Measurements from ENCODE around the gene CDC34.
A peak's percentile ranks its signal among the peaks of the same experiment; 100 is the strongest.

Gene CDC34

GRCh38 chr19:572743-573518 lies 41.4 kb downstream of the CDC34 start:
- H3K9me3 ChIP-seq (ENCODE audit: control insufficient read depth, insufficient read depth, low read length) = no peaks in the 10 kb centered on the region
- H3F3A ChIP-seq (ENCODE audit: control insufficient read depth, insufficient read depth) = peaks cover 15% of the 10 kb centered on the region
- peaks cover 21% of the 10 kb centered on the region for H3K4me1 ChIP-seq (ENCODE audit: control insufficient read depth, low read length)
- no peaks in the 10 kb centered on the region for H3K9me2 ChIP-seq (replicated peaks; ENCODE audit: control insufficient read depth, low read length)
- peak overlapping the region; percentile 95 for H3K4me2 ChIP-seq (ENCODE audit: low read length)
- peaks cover 64% of the 10 kb centered on the region for H3K79me2 ChIP-seq (ENCODE audit: control insufficient read depth, low read length)
- peak overlapping the region; percentile 95 for H3K4me3 ChIP-seq (ENCODE audit: low read length)
- TF ChIP-seq, protein P1, sequence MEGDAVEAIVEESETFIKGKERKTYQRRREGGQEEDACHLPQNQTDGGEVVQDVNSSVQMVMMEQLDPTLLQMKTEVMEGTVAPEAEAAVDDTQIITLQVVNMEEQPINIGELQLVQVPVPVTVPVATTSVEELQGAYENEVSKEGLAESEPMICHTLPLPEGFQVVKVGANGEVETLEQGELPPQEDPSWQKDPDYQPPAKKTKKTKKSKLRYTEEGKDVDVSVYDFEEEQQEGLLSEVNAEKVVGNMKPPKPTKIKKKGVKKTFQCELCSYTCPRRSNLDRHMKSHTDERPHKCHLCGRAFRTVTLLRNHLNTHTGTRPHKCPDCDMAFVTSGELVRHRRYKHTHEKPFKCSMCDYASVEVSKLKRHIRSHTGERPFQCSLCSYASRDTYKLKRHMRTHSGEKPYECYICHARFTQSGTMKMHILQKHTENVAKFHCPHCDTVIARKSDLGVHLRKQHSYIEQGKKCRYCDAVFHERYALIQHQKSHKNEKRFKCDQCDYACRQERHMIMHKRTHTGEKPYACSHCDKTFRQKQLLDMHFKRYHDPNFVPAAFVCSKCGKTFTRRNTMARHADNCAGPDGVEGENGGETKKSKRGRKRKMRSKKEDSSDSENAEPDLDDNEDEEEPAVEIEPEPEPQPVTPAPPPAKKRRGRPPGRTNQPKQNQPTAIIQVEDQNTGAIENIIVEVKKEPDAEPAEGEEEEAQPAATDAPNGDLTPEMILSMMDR (IDR thresholded peaks at IDR 0.05; ENCODE audit: low read depth, low read length, poor library complexity, severe bottlenecking) = no peak
- TF ChIP-seq EZH2phosphoT487 (IDR thresholded peaks at IDR 0.05; ENCODE audit: borderline replicate concordance, low read length) = no peak
- H3K27me3 ChIP-seq (ENCODE audit: control insufficient read depth, low read length) = no peaks in the 10 kb centered on the region
- H3K27ac ChIP-seq (ENCODE audit: low read depth, low read length) = peak overlapping the region; percentile 44
- H3K36me3 ChIP-seq (ENCODE audit: control insufficient read depth, low read length) = peaks cover 49% of the 10 kb centered on the region
- peaks cover 22% of the 10 kb centered on the region for H4K20me1 ChIP-seq (ENCODE audit: control insufficient read depth, insufficient read depth, low read depth, low read length)

- Histone ChIP-seq H3K36me3 (ENCODE audit: control insufficient read depth, low read length) (peaks cover 54% of the 10 kb centered on the region), H3K27me3 (ENCODE audit: control insufficient read depth, low read length) (no peaks in the 10 kb centered on the region), H3K4me2 (ENCODE audit: low read length) (peak overlapping the region; percentile 95), H3K27ac (ENCODE audit: low read depth, low read length) (peak overlapping the region; percentile 44), H3K9me3 (ENCODE audit: control insufficient read depth, insufficient read depth, low read length) (no peaks in the 10 kb centered on the region), H3K79me2 (ENCODE audit: control insufficient read depth, low read length) (peaks cover 69% of the 10 kb centered on the region), H4K20me1 (ENCODE audit: control insufficient read depth, insufficient read depth, low read depth, low read length) (peaks cover 22% of the 10 kb centered on the region), H3K4me1 (ENCODE audit: control insufficient read depth, low read length) (peaks cover 21% of the 10 kb centered on the region), H3F3A (ENCODE audit: control insufficient read depth, insufficient read depth) (peaks cover 15% of the 10 kb centered on the region), H3K4me3 (ENCODE audit: low read length) (peak overlapping the region; percentile 95), H3K9me2 (replicated peaks; ENCODE audit: control insufficient read depth, low read length) (no peaks in the 10 kb centered on the region)
- no peak for TF ChIP-seq EZH2phosphoT487 (IDR thresholded peaks at IDR 0.05; ENCODE audit: borderline replicate concordance, low read length)
- TF ChIP-seq, protein P1 (IDR thresholded peaks at IDR 0.05; ENCODE audit: low read depth, low read length, poor library complexity, severe bottlenecking) = no peak
These were observed 41.9 kb downstream of the CDC34 start for GRCh38 chr19:573519-573825.

DNA sequence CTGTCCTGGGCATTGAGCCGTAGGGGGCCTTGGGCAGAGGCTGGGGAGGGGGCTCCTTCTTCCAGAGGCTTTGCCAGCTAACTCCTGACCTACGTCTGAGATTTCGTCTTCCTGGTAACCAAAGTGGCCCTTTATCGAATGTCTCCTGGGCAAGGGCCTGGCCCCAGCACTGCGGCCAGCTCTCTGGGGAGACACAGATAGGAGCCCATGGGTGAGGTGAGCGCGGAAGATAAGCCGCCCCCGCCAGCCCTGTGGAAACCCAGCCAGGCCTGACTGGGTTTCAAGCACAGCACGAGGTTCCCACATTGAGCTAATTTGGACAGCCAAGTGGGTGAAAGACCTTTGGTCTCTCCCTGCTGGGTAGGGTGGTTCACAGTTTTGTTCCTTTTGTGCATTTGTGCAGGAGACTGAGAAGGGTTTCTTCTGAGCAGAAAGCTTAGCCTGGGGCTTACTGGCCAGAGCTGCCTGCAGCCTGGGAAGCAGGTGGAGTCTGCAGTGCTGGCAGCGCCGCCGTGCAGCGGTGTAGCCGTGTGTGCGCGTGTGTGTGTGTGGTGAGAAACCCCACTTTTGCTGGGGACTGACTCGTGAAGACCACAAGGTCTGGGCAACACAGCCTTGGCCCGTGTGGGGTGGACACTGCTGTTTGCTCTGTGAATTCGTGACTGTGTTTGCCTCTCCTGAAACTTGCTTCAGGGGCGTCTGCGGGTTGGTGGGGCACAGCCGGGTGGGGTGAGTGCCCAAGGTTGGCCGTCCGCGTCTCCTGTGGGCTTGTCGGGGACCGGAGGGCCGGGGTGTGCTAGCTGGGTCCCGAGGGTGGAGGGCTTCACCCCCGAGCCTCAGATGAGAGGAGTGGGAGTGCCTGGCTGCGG lies 43.3 kb downstream of the CDC34 start:
- Histone ChIP-seq H3K4me2 (ENCODE audit: low read length) (peak overlapping the region; percentile 95), H3K4me1 (ENCODE audit: control insufficient read depth, low read length) (peaks cover 21% of the 10 kb centered on the region), H3K9me3 (ENCODE audit: control insufficient read depth, insufficient read depth, low read length) (no peaks in the 10 kb centered on the region)

More for the DNA sequence above, 43.3 kb downstream of the CDC34 start:
- Histone ChIP-seq H3K79me2 (ENCODE audit: control insufficient read depth, low read length) (peaks cover 80% of the 10 kb centered on the region), H3K27ac (ENCODE audit: low read depth, low read length) (no peak overlapping the region), H3K27me3 (ENCODE audit: control insufficient read depth, low read length) (no peaks in the 10 kb centered on the region), H3K4me3 (ENCODE audit: low read length) (peak overlapping the region; percentile 95), H3K9me2 (replicated peaks; ENCODE audit: control insufficient read depth, low read length) (no peaks in the 10 kb centered on the region), H4K20me1 (ENCODE audit: control insufficient read depth, insufficient read depth, low read depth, low read length) (peaks cover 22% of the 10 kb centered on the region), H3F3A (ENCODE audit: control insufficient read depth, insufficient read depth) (peaks cover 11% of the 10 kb centered on the region), H3K36me3 (ENCODE audit: control insufficient read depth, low read length) (peaks cover 60% of the 10 kb centered on the region)
- TF ChIP-seq, protein P1 (IDR thresholded peaks at IDR 0.05; ENCODE audit: low read depth, low read length, poor library complexity, severe bottlenecking) = no peak
- no peak for TF ChIP-seq EZH2phosphoT487 (IDR thresholded peaks at IDR 0.05; ENCODE audit: borderline replicate concordance, low read length)
